COLO668 (cell line): ENCODE measurements around the gene PFKP.

Experiments
- DNase-seq: peaks from one replicate; lab custom pipeline; 2025; ENCODE audit not compliant: unreplicated experiment; lab: John Stamatoyannopoulos, UW

The PFKP gene

DNA sequence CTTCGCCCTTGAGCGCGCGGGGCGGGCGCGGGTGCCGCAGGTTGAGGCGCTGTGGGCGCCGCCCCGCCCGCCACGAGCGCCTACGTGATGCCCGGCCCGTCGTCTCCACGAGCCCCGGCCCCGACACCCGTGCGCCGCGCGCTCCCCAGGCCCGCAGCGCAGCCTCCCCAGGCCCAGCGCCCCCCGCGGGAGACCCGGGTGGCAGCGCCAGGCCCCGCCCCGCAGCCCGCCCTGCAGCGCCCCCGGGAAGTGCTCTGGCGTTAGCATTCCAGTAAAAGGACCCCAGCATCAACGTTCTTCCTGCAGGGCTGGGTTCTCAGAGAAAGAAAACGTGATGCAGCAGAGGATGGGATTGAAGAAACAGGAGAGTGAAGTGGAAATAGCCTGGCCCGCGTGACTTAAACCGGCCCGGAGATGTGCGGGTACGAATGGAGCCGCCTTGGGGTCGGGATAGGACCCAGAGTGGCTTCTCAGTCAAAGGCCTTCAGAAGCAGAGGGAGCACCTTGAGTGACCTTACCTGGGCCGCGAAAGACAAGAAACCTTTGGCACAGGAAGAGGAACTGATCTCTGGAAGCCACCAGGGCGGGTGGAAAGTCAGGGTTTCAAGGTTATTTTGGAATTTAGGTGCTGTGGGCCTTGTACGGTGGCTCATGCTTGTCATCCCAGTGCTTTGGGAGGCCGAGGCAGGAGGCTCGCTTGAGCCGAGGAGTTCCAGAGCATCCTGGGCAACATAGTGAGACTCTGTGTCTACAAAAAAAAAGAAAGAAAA, 1.8 kb downstream of the PFKP start:
- DNase-seq = peak; percentile 38

- no peak for DNase-seq
Observed at GRCh38 chr10:3069876-3070275, 2.5 kb downstream of the PFKP start.

GRCh38 chr10:3071405-3072198, 4.3 kb downstream of the PFKP start:
- DNase-seq = peak; percentile 3

- no peak for DNase-seq
Observed at GRCh38 chr10:3072641-3073360, 5.5 kb downstream of the PFKP start.

GRCh38 chr10:3074145-3074665, 6.9 kb downstream of the PFKP start:
- no peak for DNase-seq

DNA sequence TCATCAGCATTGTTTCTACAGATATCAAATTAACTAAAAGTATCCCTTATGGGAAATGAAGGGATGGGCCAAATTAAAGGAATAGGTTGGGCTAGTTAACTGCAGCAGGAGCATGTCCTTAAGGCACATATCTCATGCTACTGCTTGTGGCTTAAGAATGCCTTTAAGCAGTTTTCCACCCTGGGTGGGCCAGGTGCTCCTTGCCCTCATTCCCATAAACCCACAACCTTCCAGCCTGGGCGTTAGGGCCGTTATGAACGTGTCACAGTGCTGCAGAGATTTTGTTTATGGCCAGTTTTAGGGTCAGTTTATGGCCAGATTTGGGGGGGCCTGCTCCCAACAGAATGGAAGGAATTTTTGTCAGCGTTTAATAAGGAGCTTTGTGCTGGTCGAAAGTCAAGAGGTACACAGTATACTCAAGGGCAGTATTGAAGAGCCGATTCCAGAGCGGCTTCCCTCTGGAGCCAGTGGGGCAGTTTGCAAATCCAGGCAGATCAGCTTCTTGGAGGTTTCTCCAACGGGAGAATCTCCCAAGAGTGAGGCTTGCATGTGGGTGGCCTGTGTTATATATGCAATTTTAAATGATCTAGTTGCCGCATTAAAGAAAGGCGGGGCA, 7.7 kb downstream of the PFKP start:
- DNase-seq = no peak

- DNase-seq = no peak
Observed at GRCh38 chr10:3076138-3076537, 8.8 kb downstream of the PFKP start.

DNA sequence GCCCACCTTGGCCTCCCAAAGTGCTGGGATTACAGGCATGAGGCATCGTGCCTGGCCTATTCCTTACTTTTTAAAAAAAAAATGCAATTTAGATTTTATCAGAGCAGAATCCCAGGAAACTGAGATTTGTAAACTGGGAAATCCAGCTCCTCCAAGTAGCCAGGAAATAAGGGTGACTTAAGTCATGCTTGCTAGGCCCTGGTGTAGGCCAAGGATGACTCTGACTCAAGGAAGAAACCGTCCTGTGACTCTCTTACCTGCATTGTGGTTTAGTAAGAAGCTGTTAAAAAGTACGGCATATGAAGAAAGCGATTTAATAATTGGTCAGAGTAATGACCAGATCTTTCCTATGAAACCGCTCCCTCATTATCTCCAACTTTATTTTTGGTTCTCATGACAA, 10.2 kb downstream of the PFKP start:
- DNase-seq = no peak

- DNase-seq = no peak
Observed at GRCh38 chr10:3077940-3078630, 10.7 kb downstream of the PFKP start.

- DNase-seq = no peak
Observed at GRCh38 chr10:3081383-3081981, 14.1 kb downstream of the PFKP start.

DNA sequence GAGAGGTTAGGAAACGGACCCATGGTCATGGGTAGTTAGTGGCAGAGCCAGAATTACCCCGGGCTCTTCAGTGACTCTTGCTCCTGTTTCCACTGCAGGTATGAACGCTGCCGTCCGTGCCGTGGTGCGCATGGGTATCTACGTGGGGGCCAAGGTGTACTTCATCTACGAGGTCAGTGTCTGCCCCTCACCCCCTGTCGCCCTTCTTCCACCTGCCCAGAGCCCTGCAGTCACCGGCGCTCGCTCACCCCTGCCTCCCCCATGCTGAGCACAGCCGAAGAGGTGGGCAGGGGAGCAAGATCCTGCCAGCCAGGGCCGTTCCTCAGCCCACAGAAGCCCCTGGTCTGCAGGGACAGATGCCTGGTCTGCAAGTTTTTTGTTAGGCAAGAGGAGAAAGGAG, 14.9 kb downstream of the PFKP start:
- DNase-seq = no peak

GRCh38 chr10:3085785-3086567, 18.6 kb downstream of the PFKP start:
- DNase-seq = no peak

DNA sequence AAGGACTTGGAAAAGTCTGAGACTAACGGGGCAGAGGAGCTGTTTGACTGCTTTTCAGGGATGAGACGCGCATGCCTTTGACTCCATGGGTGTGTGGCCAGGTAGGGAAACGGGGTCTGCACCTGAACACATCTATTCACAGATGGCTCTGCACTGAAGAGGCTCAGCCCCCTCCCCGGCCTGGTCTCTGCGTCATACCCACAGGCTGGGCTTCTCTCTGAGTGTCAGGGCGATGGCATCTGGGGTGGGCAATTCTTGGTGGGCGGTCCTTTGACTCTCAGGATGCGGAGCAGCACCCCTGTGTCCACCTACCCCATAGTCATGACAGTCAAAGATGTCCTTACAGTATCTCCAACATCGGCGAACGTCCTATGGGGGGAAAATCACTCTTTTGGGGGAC, 23.0 kb downstream of the PFKP start:
- DNase-seq = no peak

GRCh38 chr10:3090914-3091787, 23.8 kb downstream of the PFKP start:
- DNase-seq = no peak

- no peak for DNase-seq
Observed at GRCh38 chr10:3091921-3092320, 24.6 kb downstream of the PFKP start.

DNA sequence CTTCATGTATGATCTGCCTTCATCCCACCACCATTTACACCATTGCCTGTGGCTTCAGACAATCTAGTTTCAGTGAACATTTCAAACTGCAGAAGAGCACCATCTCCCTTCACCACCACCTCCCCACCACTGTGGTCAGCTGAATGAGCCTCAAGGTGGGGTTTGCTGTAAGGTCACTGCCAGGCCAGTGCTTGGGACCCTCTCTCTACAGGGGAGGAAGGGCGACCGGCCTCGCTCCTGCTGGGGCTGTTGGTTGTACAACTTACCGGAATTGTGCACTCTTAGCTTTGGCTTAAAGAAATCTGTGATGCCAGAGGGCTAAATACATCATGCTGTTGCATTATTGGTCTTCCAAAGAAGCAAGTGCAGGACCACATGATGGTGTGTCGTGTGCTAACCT, 26.6 kb downstream of the PFKP start:
- DNase-seq = no peak

DNA sequence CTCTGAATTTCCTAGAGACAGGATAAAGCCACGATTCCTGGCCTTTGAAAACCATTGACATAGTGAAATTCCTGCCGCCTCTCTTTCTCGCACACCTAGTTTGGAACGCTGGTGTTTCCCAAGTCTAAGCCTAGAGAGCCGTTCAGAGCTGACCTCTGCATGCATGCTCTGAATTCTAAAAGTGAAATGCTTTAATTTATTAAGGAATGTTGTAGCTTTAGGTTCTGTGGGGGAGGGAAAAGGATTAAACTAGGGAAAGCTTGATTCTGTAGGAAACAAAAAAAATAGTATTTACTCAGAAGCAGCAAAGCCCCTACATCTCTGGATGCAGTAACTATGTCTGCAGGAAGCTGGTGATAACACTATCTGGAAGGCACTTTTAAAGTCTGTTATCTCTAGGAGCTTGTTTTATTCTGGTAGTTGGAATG, 27.3 kb downstream of the PFKP start:
- no peak for DNase-seq

DNA sequence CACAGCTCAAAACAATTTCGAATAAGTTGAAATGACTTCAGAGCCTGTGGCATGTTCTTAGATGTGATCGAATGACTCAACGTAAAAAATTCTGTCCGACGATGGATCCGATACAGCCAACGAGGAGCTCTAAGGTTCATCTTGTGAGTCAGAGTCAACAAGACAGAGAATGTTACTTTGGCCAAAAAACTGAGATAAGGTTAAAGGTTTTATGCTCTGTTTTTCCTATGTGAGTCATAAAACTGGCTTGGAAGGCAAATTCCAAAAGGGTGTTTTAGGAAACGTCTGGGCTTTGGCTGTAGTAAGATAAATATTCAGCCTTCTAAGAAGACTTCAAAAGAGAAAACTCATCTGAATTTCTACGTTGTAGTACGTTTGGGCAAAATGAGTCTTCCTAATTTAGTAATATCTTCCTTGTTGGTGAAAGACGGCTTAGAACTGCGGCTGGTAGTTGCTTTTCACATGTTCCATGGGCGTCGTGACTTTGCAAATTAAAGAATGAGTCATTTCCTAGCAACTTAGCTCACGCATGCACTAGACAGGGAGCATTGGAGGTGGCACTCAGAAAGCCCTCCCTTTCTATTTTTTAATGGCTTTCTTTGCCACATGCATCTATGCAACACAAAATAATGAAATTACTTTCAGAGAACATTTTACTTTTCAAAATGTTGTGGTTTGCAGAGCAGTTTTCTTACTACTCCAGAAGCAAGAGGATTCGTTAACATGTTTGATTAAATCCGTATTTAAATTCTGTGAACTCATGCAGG, 28.2 kb downstream of the PFKP start:
- DNase-seq = no peak
